GM12878 (cell line): ENCODE data around the gene WEE2.
A peak's percentile ranks its signal among the peaks of the same experiment; 100 is the strongest.

Source experiments
- EZH2 ChIP-seq: IDR thresholded peaks from 2 replicates; pipeline ENCODE4 v1.6.1; 2012; ENCODE audit warnings: low read depth, mild to moderate bottlenecking, control low read depth, inconsistent platforms, low read length, borderline replicate concordance; ENCODE audit not compliant: control insufficient read depth
- POLR2A ChIP-seq: IDR thresholded peaks from 2 replicates; pipeline ENCODE4 v1.6.1; 2011; ENCODE audit warnings: low read depth, mild to moderate bottlenecking, low read length
- RFX5 ChIP-seq: IDR thresholded peaks from 2 replicates; pipeline ENCODE4 v1.6.1; 2011; ENCODE audit warnings: low read depth, low read length, improper control_type of control experiment
- SMAD1 ChIP-seq: fragments of 450-650 bp; IDR thresholded peaks from 2 replicates; pipeline ENCODE4 v1.6.1; 2018; ENCODE audit warnings: mild to moderate bottlenecking, low read depth; ENCODE audit not compliant: partially characterized antibody
- ZNF217 ChIP-seq: fragments of 450-650 bp; IDR thresholded peaks from 2 replicates; pipeline ENCODE4 v1.6.1; 2017; ENCODE audit warnings: antibody characterized with exemption, mild to moderate bottlenecking
- TF ChIP-seq, protein P1 (sequence below), 3 experiments: IDR thresholded peaks in 2 of 3; conservative IDR thresholded peaks in 1 of 3; 2 replicates each; pipeline ENCODE4 v1.5.1; 2011; ENCODE audit warnings: low read depth in 3 of 3, low read length in 3 of 3, mild to moderate bottlenecking in 3 of 3, control low read depth in 2 of 3, moderate library complexity in 2 of 3, inconsistent platforms in 1 of 3, mixed read lengths in 1 of 3; ENCODE audit not compliant: control insufficient read depth in 2 of 3, insufficient read depth in 1 of 3; ENCODE audit errors: extremely low read depth in 1 of 3
- TF ChIP-seq, protein P2 (sequence below): fragments of 450-650 bp; IDR thresholded peaks from 2 replicates; pipeline ENCODE4 v1.6.1; 2018; ENCODE audit warnings: mild to moderate bottlenecking, low read depth, moderate library complexity; ENCODE audit not compliant: partially characterized antibody

DNA sequence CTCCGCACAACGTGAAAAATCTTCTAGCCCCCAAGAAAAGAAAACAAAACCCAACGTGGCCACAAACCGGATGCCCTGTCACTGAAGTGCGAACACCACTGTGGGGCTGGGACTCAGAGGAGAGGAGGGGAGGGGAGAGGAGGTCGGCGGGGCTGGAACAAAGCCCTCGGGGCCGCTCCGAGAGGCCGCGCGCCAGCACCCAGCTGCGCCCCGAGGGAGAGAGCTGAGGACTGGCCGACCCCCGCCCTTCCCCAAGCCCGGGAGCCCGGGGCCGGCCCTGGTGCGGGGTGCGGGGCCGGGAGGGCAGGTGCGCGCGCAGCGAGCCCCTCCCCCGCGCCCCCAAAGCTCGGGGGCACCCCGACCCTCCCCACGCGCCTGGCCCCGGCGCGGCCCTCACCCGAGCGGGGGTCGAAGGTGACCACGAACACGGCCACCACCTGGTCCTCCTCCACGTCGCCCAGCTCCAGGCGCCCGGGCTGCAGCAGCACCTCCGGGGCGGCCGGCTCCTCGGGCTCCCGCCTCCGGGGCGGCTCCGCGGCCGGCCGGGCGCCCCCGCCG is 6.6 kb upstream of the WEE2 start:
- TF ChIP-seq, protein P1, sequence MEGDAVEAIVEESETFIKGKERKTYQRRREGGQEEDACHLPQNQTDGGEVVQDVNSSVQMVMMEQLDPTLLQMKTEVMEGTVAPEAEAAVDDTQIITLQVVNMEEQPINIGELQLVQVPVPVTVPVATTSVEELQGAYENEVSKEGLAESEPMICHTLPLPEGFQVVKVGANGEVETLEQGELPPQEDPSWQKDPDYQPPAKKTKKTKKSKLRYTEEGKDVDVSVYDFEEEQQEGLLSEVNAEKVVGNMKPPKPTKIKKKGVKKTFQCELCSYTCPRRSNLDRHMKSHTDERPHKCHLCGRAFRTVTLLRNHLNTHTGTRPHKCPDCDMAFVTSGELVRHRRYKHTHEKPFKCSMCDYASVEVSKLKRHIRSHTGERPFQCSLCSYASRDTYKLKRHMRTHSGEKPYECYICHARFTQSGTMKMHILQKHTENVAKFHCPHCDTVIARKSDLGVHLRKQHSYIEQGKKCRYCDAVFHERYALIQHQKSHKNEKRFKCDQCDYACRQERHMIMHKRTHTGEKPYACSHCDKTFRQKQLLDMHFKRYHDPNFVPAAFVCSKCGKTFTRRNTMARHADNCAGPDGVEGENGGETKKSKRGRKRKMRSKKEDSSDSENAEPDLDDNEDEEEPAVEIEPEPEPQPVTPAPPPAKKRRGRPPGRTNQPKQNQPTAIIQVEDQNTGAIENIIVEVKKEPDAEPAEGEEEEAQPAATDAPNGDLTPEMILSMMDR (IDR thresholded peaks at IDR 0.05 in 2 of 3, conservative IDR thresholded peaks at IDR 0.05 in 1 of 3; ENCODE audit: control insufficient read depth in 2 of 3, extremely low read depth in 1 of 3, insufficient read depth in 1 of 3, low read depth in 3 of 3, low read length in 3 of 3), result no peak
- TF ChIP-seq ZNF217, result no peak
- TF ChIP-seq POLR2A, result peak; percentile 74
- no peak for TF ChIP-seq EZH2
- no peak for TF ChIP-seq RFX5
- TF ChIP-seq, protein P2, sequence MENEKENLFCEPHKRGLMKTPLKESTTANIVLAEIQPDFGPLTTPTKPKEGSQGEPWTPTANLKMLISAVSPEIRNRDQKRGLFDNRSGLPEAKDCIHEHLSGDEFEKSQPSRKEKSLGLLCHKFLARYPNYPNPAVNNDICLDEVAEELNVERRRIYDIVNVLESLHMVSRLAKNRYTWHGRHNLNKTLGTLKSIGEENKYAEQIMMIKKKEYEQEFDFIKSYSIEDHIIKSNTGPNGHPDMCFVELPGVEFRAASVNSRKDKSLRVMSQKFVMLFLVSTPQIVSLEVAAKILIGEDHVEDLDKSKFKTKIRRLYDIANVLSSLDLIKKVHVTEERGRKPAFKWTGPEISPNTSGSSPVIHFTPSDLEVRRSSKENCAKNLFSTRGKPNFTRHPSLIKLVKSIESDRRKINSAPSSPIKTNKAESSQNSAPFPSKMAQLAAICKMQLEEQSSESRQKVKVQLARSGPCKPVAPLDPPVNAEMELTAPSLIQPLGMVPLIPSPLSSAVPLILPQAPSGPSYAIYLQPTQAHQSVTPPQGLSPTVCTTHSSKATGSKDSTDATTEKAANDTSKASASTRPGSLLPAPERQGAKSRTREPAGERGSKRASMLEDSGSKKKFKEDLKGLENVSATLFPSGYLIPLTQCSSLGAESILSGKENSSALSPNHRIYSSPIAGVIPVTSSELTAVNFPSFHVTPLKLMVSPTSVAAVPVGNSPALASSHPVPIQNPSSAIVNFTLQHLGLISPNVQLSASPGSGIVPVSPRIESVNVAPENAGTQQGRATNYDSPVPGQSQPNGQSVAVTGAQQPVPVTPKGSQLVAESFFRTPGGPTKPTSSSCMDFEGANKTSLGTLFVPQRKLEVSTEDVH, result no peak
- no peak for TF ChIP-seq SMAD1
